Lower leg skin (tissue), 3 donors: ENCODE data around the gene ALPL.
"Not testable (repeated sequence)": the region's sequence is repeated elsewhere in the genome, so short reads cannot be mapped to it uniquely, and the experiment has no call there.

Experiments used
- POLR2A ChIP-seq, 2 donors: fragments of 450-650 bp; IDR thresholded peaks; one replicate each; pipeline ENCODE4 v1.6.1; 2016 to 2017; ENCODE audit warnings: antibody characterized with exemption in 2 of 2, mild to moderate bottlenecking in 1 of 2, moderate library complexity in 1 of 2
- TF ChIP-seq, protein P1 (sequence below), 3 donors: fragments of 450-650 bp; IDR thresholded peaks; one replicate each; pipeline ENCODE4 v1.5.1; 2016; ENCODE audit warnings: antibody characterized with exemption in 3 of 3, mild to moderate bottlenecking in 3 of 3, moderate library complexity in 2 of 3

DNA sequence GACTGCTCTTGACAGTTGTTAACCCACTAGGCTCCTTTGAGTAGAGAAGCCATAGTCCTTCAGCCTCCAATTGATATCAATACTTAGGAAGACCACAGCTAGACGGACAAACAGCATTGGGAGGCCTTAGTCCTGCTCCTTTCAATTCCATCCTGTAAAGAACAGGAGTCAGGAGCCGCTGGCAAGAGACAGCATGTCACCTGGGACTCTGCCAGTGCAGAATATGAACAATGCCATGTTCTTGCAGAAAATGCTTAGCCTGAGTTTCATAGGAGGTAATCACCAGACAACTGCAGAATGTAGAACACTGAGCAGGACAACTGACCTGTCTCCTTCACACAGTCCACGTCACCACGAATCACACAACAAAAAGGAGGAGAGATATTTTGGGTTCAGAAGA, 25.3 kb upstream of the ALPL start:
- TF ChIP-seq POLR2A (IDR thresholded peaks at IDR 0.05): not testable (repeated sequence)
- TF ChIP-seq, protein P1, sequence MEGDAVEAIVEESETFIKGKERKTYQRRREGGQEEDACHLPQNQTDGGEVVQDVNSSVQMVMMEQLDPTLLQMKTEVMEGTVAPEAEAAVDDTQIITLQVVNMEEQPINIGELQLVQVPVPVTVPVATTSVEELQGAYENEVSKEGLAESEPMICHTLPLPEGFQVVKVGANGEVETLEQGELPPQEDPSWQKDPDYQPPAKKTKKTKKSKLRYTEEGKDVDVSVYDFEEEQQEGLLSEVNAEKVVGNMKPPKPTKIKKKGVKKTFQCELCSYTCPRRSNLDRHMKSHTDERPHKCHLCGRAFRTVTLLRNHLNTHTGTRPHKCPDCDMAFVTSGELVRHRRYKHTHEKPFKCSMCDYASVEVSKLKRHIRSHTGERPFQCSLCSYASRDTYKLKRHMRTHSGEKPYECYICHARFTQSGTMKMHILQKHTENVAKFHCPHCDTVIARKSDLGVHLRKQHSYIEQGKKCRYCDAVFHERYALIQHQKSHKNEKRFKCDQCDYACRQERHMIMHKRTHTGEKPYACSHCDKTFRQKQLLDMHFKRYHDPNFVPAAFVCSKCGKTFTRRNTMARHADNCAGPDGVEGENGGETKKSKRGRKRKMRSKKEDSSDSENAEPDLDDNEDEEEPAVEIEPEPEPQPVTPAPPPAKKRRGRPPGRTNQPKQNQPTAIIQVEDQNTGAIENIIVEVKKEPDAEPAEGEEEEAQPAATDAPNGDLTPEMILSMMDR (IDR thresholded peaks at IDR 0.05): not testable (repeated sequence)
